GM23248 (cell line): ENCODE measurements around the gene PIK3C3.

Experiments
- EZH2 ChIP-seq: fragments of 200-600 bp; sonication (generic); IDR thresholded peaks from 2 replicates; pipeline ENCODE4 v1.6.1; 2018; ENCODE audit warnings: antibody characterized with exemption, mild to moderate bottlenecking; ENCODE audit not compliant: insufficient read depth, poor library complexity, severe bottlenecking
- EZH2phosphoT487 ChIP-seq: fragments of 200-600 bp; sonication (generic); IDR thresholded peaks from 2 replicates; pipeline ENCODE4 v1.6.1; 2018; ENCODE audit warnings: antibody characterized with exemption, moderate library complexity, mild to moderate bottlenecking, low read depth; ENCODE audit not compliant: insufficient read depth

- no peak for TF ChIP-seq EZH2
- TF ChIP-seq EZH2phosphoT487, result no peak
Measured at GRCh38 chr18:42126586-42126985, 171.6 kb downstream of the PIK3C3 start.
